CD14-positive monocyte (primary cell): ENCODE measurements around the gene ZNF385C. TPM values are rescaled to one million over a fixed set of nuclear protein-coding genes. Genes with fewer than 3 reads are reported as not detected.
"Not testable (repeated sequence)": the region's sequence is repeated elsewhere in the genome, so short reads cannot be mapped to it uniquely, and the experiment has no call there.

Source experiments
- DNase-seq, 3 donors: peaks; one replicate each; pipeline ENCODE4 v3.0.0-alpha.2; 2011 to 2022
- H2AFZ ChIP-seq: 2 replicates; pipeline ENCODE4 v1.6.0; 2012; ENCODE audit warnings: mild to moderate bottlenecking, low read depth, low read length, inconsistent platforms; ENCODE audit not compliant: insufficient read depth, poor library complexity, severe bottlenecking
- H3K27ac ChIP-seq, 2 donors: 1 replicate in 1 of 2; 2 replicates in 1 of 2; pipeline ENCODE4 v1.5.1; 2012 to 2013; ENCODE audit warnings: low read length in 2 of 2, control low read depth in 1 of 2, inconsistent platforms in 1 of 2, low read depth in 1 of 2, mild to moderate bottlenecking in 1 of 2
- H3K27me3 ChIP-seq, 2 donors: one replicate each; pipeline versions ENCODE4 v1.6.0 to v1.6.1; 2011 to 2013; ENCODE audit warnings: low read length in 2 of 2; ENCODE audit not compliant: control insufficient read depth in 2 of 2, insufficient read depth in 2 of 2
- H3K36me3 ChIP-seq, 2 donors: replicated peaks in 1 of 2; 1 replicate in 1 of 2; 2 replicates in 1 of 2; pipeline versions ENCODE4 v1.5.1 to v1.6.1; 2012 to 2013; ENCODE audit warnings: low read length in 2 of 2, control low read depth in 1 of 2, inconsistent platforms in 1 of 2, mild to moderate bottlenecking in 1 of 2; ENCODE audit not compliant: insufficient read depth in 2 of 2, control insufficient read depth in 1 of 2
- H3K4me1 ChIP-seq, 2 donors: 1 replicate in 1 of 2; 2 replicates in 1 of 2; pipeline versions ENCODE4 v1.5.1 to v1.6.1; 2012 to 2013; ENCODE audit warnings: low read length in 2 of 2, control low read depth in 1 of 2, inconsistent platforms in 1 of 2, mild to moderate bottlenecking in 1 of 2, moderate library complexity in 1 of 2; ENCODE audit not compliant: insufficient read depth in 2 of 2, control insufficient read depth in 1 of 2
- H3K4me2 ChIP-seq: replicated peaks from 2 replicates; pipeline ENCODE3; 2012; ENCODE audit warnings: low read length, moderate library complexity, mild to moderate bottlenecking; ENCODE audit not compliant: poor library complexity, severe bottlenecking; ENCODE audit errors: extremely low read depth
- H3K4me3 ChIP-seq, 3 experiments: fragments of 200-600 bp in 1 of 3; sonication (generic) in 1 of 3; replicated peaks in 1 of 3; 1 replicate in 2 of 3; 2 replicates in 1 of 3; pipeline ENCODE4 v1.5.1; 2011 to 2013; ENCODE audit warnings: low read length in 3 of 3, mild to moderate bottlenecking in 3 of 3, control low read depth in 2 of 3, low read depth in 2 of 3, inconsistent platforms in 1 of 3, moderate library complexity in 1 of 3
- H3K79me2 ChIP-seq: 2 replicates; pipeline ENCODE4 v1.6.0; 2012; ENCODE audit warnings: mild to moderate bottlenecking, control low read depth, inconsistent platforms, low read length, moderate library complexity; ENCODE audit not compliant: insufficient read depth
- H3K9ac ChIP-seq: 2 replicates; pipeline ENCODE4 v1.6.0; 2017; ENCODE audit warnings: low read length, mild to moderate bottlenecking; ENCODE audit not compliant: insufficient read depth, poor library complexity, severe bottlenecking
- H3K9me3 ChIP-seq, 2 donors: replicated peaks in 1 of 2; 1 replicate in 1 of 2; 2 replicates in 1 of 2; pipeline versions ENCODE4 v1.5.1 to v1.6.1; 2012 to 2013; ENCODE audit warnings: low read length in 2 of 2, control low read depth in 1 of 2; ENCODE audit not compliant: control insufficient read depth in 1 of 2, insufficient read depth in 1 of 2
- H4K20me1 ChIP-seq: 2 replicates; pipeline ENCODE4 v1.6.0; 2012; ENCODE audit warnings: mild to moderate bottlenecking, low read length, control low read depth, moderate library complexity; ENCODE audit not compliant: insufficient read depth
- H3K27ac Mint-ChIP-seq, 7 donors: one replicate each; pipeline ENCODE4 v1.8.0; 2020; ENCODE audit warnings: mild to moderate bottlenecking in 7 of 7, mixed read lengths in 7 of 7, moderate library complexity in 6 of 7, inconsistent platforms in 2 of 7
- H3K27me3 Mint-ChIP-seq, 3 donors: one replicate each; pipeline ENCODE4 v1.8.0; 2021 to 2022; ENCODE audit warnings: low read depth in 3 of 3, mild to moderate bottlenecking in 3 of 3, mixed read lengths in 3 of 3, moderate library complexity in 3 of 3, inconsistent platforms in 1 of 3
- H3K36me3 Mint-ChIP-seq, 2 donors: one replicate each; pipeline ENCODE4 v1.8.0; 2020; ENCODE audit warnings: mixed read lengths in 2 of 2, inconsistent platforms in 1 of 2, mild to moderate bottlenecking in 1 of 2
- H3K4me1 Mint-ChIP-seq: one replicate; pipeline ENCODE4 v1.8.0; 2020; ENCODE audit warnings: mild to moderate bottlenecking, mixed read lengths
- H3K4me3 Mint-ChIP-seq, 2 donors: one replicate each; pipeline ENCODE4 v1.8.0; 2020; ENCODE audit warnings: mild to moderate bottlenecking in 2 of 2, mixed read lengths in 2 of 2, moderate library complexity in 1 of 2
- H3K9me3 Mint-ChIP-seq, 7 donors: one replicate each; pipeline ENCODE4 v1.8.0; 2020 to 2022; ENCODE audit warnings: mixed read lengths in 7 of 7, mild to moderate bottlenecking in 6 of 7, moderate library complexity in 6 of 7, inconsistent platforms in 2 of 7
- WGBS: methylation state at CpG from one replicate; pipeline ENCODE4 v1.1.5; 2013; ENCODE audit warnings: missing lambda C conversion rate; ENCODE audit not compliant: insufficient coverage; 5-methylcytosine and 5-hydroxymethylcytosine counted together
- intact Hi-C, 2 donors: fragments of 100-400 bp; cut with micrococcal nuclease; formaldehyde crosslinking; loops; one replicate each; pipeline versions ENCODE4 v1.15.0 to v1.15.1; 2023
- polyA plus RNA-seq, 3 donors: library from polyadenylated mRNA; depleted of rRNA in 1 of 3; unstranded in 2 of 3; stranded (reverse) in 1 of 3; fragments of 300-500 nt in 2 of 3; fragments of >200 nt in 1 of 3; fragmentation: Illumina TruSeq in 2 of 3; gene quantifications; 1 replicate in 2 of 3; 2 replicates in 1 of 3; pipeline ENCODE4 v1.2.3, GENCODE V29; 2012 to 2021
- TF ChIP-seq, protein P1 (sequence below): fragments of 200-600 bp; IDR thresholded peaks from one replicate; pipeline ENCODE4 v1.8.0; 2022; ENCODE audit warnings: antibody characterized with exemption, mild to moderate bottlenecking

Gene ZNF385C
- polyA plus RNA-seq, 3 donors: 0.09 to 0.55 TPM; not detected in 1

DNA sequence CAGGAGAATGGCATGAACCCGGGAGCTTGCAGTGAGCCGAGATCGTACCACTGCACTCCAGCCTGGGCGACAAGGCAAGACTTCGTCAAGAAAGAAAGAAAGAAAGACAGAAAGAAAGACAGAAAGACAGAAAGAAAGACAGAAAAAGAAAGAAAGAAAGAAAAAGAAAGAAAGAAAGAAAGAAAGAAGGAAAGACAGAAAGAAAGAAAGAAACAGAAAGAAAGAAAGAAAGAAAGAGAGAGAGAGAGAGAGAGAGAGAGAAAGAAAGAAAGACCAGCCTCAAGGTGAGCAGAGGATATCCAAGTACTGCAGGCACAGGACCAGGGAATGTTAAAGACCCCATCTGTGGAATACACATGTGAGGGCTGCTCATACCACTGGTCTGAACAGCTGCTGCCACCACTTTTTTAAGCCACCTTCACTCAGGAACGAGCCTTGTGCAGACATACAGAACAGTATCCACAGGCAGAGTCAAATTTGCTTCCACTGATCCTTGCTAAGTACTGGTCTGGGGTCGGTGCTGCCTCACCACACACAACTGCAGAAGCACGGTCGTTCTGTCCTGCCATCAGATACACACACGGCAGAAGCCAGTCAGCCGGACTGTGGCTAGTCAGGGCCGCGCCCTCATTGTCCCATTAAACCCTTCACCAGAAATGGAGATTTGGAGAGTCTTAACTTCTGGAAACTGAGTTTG is 48.8 kb upstream of the ZNF385C start:
- H3K4me2 ChIP-seq: no peak overlapping the region
- peaks cover 24% of the 10 kb centered on the region for H3K4me1 Mint-ChIP-seq
- H3K4me3 ChIP-seq: no peak overlapping the region
- peaks cover 98% of the 10 kb centered on the region for H3K79me2 ChIP-seq
- H3K27me3 ChIP-seq: no peaks in the 10 kb centered on the region
- peaks cover 98% of the 10 kb centered on the region for H4K20me1 ChIP-seq
- peak overlapping the region in 1 of 7 donors; percentile 34 for H3K27ac Mint-ChIP-seq
- peaks cover 41 to 73% of the 10 kb centered on the region in 2 donors for H3K36me3 Mint-ChIP-seq
- H3K27me3 Mint-ChIP-seq: no peaks in the 10 kb centered on the region
- no peaks in the 10 kb centered on the region for H3K9me3 ChIP-seq
- H3K4me1 ChIP-seq: peaks cover 0 to 1% of the 10 kb centered on the region in 2 donors
- no peak overlapping the region for H3K4me3 Mint-ChIP-seq
- no peak overlapping the region for H2AFZ ChIP-seq
- intact Hi-C loops: no loop called here
- peaks cover 41 to 84% of the 10 kb centered on the region in 2 donors for H3K36me3 ChIP-seq
- no peak for DNase-seq
- H3K27ac ChIP-seq: no peak overlapping the region
- no peak overlapping the region for H3K9ac ChIP-seq
- TF ChIP-seq, protein P1, sequence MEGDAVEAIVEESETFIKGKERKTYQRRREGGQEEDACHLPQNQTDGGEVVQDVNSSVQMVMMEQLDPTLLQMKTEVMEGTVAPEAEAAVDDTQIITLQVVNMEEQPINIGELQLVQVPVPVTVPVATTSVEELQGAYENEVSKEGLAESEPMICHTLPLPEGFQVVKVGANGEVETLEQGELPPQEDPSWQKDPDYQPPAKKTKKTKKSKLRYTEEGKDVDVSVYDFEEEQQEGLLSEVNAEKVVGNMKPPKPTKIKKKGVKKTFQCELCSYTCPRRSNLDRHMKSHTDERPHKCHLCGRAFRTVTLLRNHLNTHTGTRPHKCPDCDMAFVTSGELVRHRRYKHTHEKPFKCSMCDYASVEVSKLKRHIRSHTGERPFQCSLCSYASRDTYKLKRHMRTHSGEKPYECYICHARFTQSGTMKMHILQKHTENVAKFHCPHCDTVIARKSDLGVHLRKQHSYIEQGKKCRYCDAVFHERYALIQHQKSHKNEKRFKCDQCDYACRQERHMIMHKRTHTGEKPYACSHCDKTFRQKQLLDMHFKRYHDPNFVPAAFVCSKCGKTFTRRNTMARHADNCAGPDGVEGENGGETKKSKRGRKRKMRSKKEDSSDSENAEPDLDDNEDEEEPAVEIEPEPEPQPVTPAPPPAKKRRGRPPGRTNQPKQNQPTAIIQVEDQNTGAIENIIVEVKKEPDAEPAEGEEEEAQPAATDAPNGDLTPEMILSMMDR: no peak
- 96% methylated on average over 4 of the region's 13 CpGs for WGBS
- no peaks in the 10 kb centered on the region for H3K9me3 Mint-ChIP-seq

DNA sequence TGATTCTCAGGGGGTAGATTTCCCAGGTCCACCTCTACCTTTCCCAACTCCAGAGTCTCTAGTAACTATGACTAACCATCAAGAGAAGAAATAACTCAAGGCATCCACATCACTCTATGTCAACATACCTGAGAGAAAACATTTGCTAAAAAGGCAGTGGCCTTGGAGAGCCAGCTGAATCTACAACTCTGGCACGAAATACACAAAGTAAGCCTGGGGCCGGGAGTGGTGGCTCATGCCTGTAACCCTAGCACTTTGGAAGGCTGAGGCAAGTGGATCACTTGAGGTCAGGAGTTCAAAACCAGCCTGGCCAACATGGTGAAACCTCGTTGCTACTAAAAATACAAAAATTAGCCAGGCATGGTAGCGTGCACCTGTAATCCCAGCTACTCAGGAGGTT is 44.9 kb upstream of the ZNF385C start:
- H3K4me3 Mint-ChIP-seq, H3K27me3 ChIP-seq, H3K4me2 ChIP-seq, H3K27me3 Mint-ChIP-seq, H3K9ac ChIP-seq, intact Hi-C loops, H3K9me3 Mint-ChIP-seq, H3K4me3 ChIP-seq, H3K4me1 ChIP-seq, H3K9me3 ChIP-seq, H2AFZ ChIP-seq, DNase-seq: not testable (repeated sequence)
- Mint-ChIP-seq H3K4me1 (peaks cover 33% of the 10 kb centered on the region), H3K36me3 (peaks cover 33 to 73% of the 10 kb centered on the region in 2 donors), H3K27ac (peak overlapping the region in 3 of 7 donors; percentile 12 to 71 (median 24))
- Histone ChIP-seq H3K27ac (peak overlapping the region in 1 of 2 donors; percentile 53), H4K20me1 (peaks cover 97% of the 10 kb centered on the region), H3K79me2 (peaks cover 98% of the 10 kb centered on the region), H3K36me3 (peaks cover 41 to 86% of the 10 kb centered on the region in 2 donors)
- 100% methylated on average over 4 of the region's 4 CpGs for WGBS
